Fibroblast of mammary gland (primary cell): ENCODE measurements around the gene ARL8B.

ENCODE experiments used
- DNase-seq: peaks from one replicate; pipeline ENCODE4 v3.0.0-alpha.2; 2010; ENCODE audit warnings: low read depth
- H3K4me3 ChIP-seq: 2 replicates; pipeline ENCODE4 v1.5.1; 2011; ENCODE audit warnings: low read depth, mild to moderate bottlenecking, low read length, moderate library complexity; ENCODE audit not compliant: control insufficient read depth
- CTCF ChIP-seq: conservative IDR thresholded peaks from 2 replicates; pipeline ENCODE4 v1.5.1; 2011; ENCODE audit warnings: low read depth, low read length, inconsistent platforms; ENCODE audit not compliant: control insufficient read depth, insufficient read depth

Gene ARL8B

GRCh38 chr3:5219216-5219615 lies 97.1 kb downstream of the ARL8B start:
- TF ChIP-seq CTCF: no peak
- DNase-seq: no peak
- H3K4me3 ChIP-seq: no peak overlapping the region

GRCh38 chr3:5220193-5220592 lies 98.1 kb downstream of the ARL8B start:
- H3K4me3 ChIP-seq: no peak overlapping the region
- DNase-seq: no peak
- TF ChIP-seq CTCF: no peak

GRCh38 chr3:5220667-5221431 lies 98.8 kb downstream of the ARL8B start:
- no peak for DNase-seq
- TF ChIP-seq CTCF: no peak

GRCh38 chr3:5221701-5222100 lies 99.6 kb downstream of the ARL8B start:
- DNase-seq: no peak
- TF ChIP-seq CTCF: no peak
- H3K4me3 ChIP-seq: no peak overlapping the region

More at GRCh38 chr3:5220667-5221431, 98.8 kb downstream of the ARL8B start:
- H3K4me3 ChIP-seq: no peak overlapping the region

GRCh38 chr3:5222283-5223005 lies 100.4 kb downstream of the ARL8B start:
- H3K4me3 ChIP-seq: no peak overlapping the region
- no peak for TF ChIP-seq CTCF
- DNase-seq: no peak

- peak; percentile 52 for TF ChIP-seq CTCF
- DNase-seq: peak; percentile 44
These were observed 104.7 kb downstream of the ARL8B start for GRCh38 chr3:5226783-5227182.

More at GRCh38 chr3:5226783-5227182, 104.7 kb downstream of the ARL8B start:
- no peak overlapping the region for H3K4me3 ChIP-seq
